ENCODE measurements around the gene ZNF554. TPM values are rescaled to one million over a fixed set of nuclear protein-coding genes. Genes with fewer than 3 reads are reported as not detected.
"Not testable (repeated sequence)": the region's sequence is repeated elsewhere in the genome, so short reads cannot be mapped to it uniquely, and the experiment has no call there.

The ZNF554 gene
- polyA plus RNA-seq, 4 donors: 8.8 to 10.2 (median 9.3) TPM

- no peak for DNase-seq (ENCODE audit: low read depth in 4 of 4, low spot score in 3 of 4)
These were observed 12.8 kb upstream of the ZNF554 start for GRCh38 chr19:2806736-2807378.

- DNase-seq (ENCODE audit: low read depth in 4 of 4, low spot score in 3 of 4): no peak
These were observed 12.1 kb upstream of the ZNF554 start for GRCh38 chr19:2807379-2808128.

- DNase-seq (ENCODE audit: low read depth in 4 of 4, low spot score in 3 of 4): no peak
These were observed 11.3 kb upstream of the ZNF554 start for GRCh38 chr19:2808129-2808941.

- DNase-seq (ENCODE audit: low read depth in 4 of 4, low spot score in 3 of 4): no peak
These were observed 10.1 kb upstream of the ZNF554 start for GRCh38 chr19:2809387-2810140.

GRCh38 chr19:2810141-2811091 is 9.3 kb upstream of the ZNF554 start:
- DNase-seq (ENCODE audit: low read depth in 4 of 4, low spot score in 3 of 4): no peak

- DNase-seq (ENCODE audit: low read depth in 4 of 4, low spot score in 3 of 4): no peak
These were observed 8.4 kb upstream of the ZNF554 start for GRCh38 chr19:2811221-2811722.

GRCh38 chr19:2811735-2812413 is 7.8 kb upstream of the ZNF554 start:
- DNase-seq (ENCODE audit: low read depth in 4 of 4, low spot score in 3 of 4): no peak

GRCh38 chr19:2812414-2813234 is 7.0 kb upstream of the ZNF554 start:
- DNase-seq (ENCODE audit: low read depth in 4 of 4, low spot score in 3 of 4): no peak

GRCh38 chr19:2813235-2814160 is 6.2 kb upstream of the ZNF554 start:
- DNase-seq (ENCODE audit: low read depth in 4 of 4, low spot score in 3 of 4): no peak

GRCh38 chr19:2814426-2814825 is 5.2 kb upstream of the ZNF554 start:
- DNase-seq (ENCODE audit: low read depth in 4 of 4, low spot score in 3 of 4): no peak

GRCh38 chr19:2815191-2815614 is 4.5 kb upstream of the ZNF554 start:
- no peak for DNase-seq (ENCODE audit: low read depth in 4 of 4, low spot score in 3 of 4)

GRCh38 chr19:2815923-2816322 is 3.7 kb upstream of the ZNF554 start:
- DNase-seq (ENCODE audit: low read depth in 4 of 4, low spot score in 3 of 4): no peak

GRCh38 chr19:2816641-2817040 is 3.0 kb upstream of the ZNF554 start:
- no peak for DNase-seq (ENCODE audit: low read depth in 4 of 4, low spot score in 3 of 4)

- not testable (repeated sequence) for DNase-seq (ENCODE audit: low read depth in 4 of 4, low spot score in 3 of 4)
These were observed 2.3 kb upstream of the ZNF554 start for GRCh38 chr19:2817237-2817829.

- DNase-seq (ENCODE audit: low read depth in 4 of 4, low spot score in 3 of 4): no peak
These were observed 539 bp downstream of the ZNF554 start for GRCh38 chr19:2820112-2820702.

- no peak for DNase-seq (ENCODE audit: low read depth in 4 of 4, low spot score in 3 of 4)
These were observed 3.2 kb downstream of the ZNF554 start for GRCh38 chr19:2822846-2823245.
